Measurements from ENCODE around the gene CCDC158. TPM values are rescaled to one million over a fixed set of nuclear protein-coding genes. Genes with fewer than 3 reads are reported as not detected.

CCDC158 gene
- total RNA-seq, 2 experiments from 2014 or later = not detected

GRCh38 chr4:76271248-76271647 is 149.7 kb downstream of the CCDC158 start:
- intact Hi-C loops (cut with micrococcal nuclease) = loop anchor here (10.0 kb wide), 1 partner anchor 104 kb away; no protein-coding TSS in a partner anchor
- no peaks in the 10 kb centered on the region for H3K36me3 Mint-ChIP-seq (ENCODE audit: low read depth)
- TF ChIP-seq CTCF (IDR thresholded peaks at IDR 0.05) = no peak
- no peak overlapping the region for H3K4me3 Mint-ChIP-seq
- peaks cover 5% of the 10 kb centered on the region for H3K27me3 Mint-ChIP-seq
- H3K4me1 Mint-ChIP-seq (ENCODE audit: low read depth) = no peaks in the 10 kb centered on the region
- ATAC-seq = no peak
- ChIA-PET POLR2A (no interaction called here), CTCF (interaction anchor here (1.6 to 2.3 kb wide), 3 partner anchors 8 to 107 kb away, joined by 5 to 9 read pairs (median 6); no protein-coding TSS in a partner anchor)
- no peak for DNase-seq
- no peak overlapping the region for H3K27ac Mint-ChIP-seq
- H3K9me3 Mint-ChIP-seq = no peaks in the 10 kb centered on the region

GRCh38 chr4:76270244-76271175 is 150.4 kb downstream of the CCDC158 start:
- TF ChIP-seq CTCF (IDR thresholded peaks at IDR 0.05) = no peak
- H3K4me1 Mint-ChIP-seq (ENCODE audit: low read depth) = no peaks in the 10 kb centered on the region
- POLR2A ChIA-PET = interaction anchor here (0.6 kb wide), 1 partner anchor 480 kb away, joined by 3 read pairs; no protein-coding TSS in a partner anchor

DNA sequence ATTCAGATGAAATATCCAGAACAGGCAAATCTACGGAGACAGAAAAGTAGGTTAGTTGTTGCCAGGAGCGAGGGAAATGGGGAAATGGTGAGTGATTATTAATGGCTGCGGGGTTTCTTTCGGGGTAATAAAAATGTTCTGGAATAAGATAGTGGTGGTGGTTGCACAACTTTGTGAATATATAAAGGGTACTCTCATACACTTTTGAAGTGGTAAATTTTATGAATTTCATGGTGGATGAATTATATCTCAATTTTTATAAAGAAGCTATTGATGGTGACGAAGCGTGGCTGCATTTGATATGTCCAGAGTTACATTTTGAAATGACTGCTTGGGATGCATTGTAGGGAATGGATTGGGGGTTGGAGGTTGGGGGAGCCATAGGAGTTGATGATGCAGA is 153.1 kb downstream of the CCDC158 start:
- no peaks in the 10 kb centered on the region for H3K4me1 Mint-ChIP-seq (ENCODE audit: low read depth)
- H3K27me3 Mint-ChIP-seq = no peaks in the 10 kb centered on the region
- TF ChIP-seq CTCF (IDR thresholded peaks at IDR 0.05) = no peak
- H3K9me3 Mint-ChIP-seq = no peaks in the 10 kb centered on the region
- ChIA-PET CTCF (interaction anchor here (1.0 to 1.2 kb wide), 2 partner anchors 11 to 237 kb away, joined by 3 read pairs; no protein-coding TSS in a partner anchor), POLR2A (no interaction called here)
- no peak for ATAC-seq
- no peak for DNase-seq
- H3K36me3 Mint-ChIP-seq (ENCODE audit: low read depth) = no peaks in the 10 kb centered on the region
- intact Hi-C loops (cut with micrococcal nuclease) = no loop called here
- no peak overlapping the region for H3K27ac Mint-ChIP-seq
- H3K4me3 Mint-ChIP-seq = no peak overlapping the region

More at GRCh38 chr4:76270244-76271175, 150.4 kb downstream of the CCDC158 start:
- H3K27me3 Mint-ChIP-seq = no peaks in the 10 kb centered on the region
- intact Hi-C loops (cut with micrococcal nuclease) = loop anchor here (10.0 kb wide), 1 partner anchor 104 kb away; no protein-coding TSS in a partner anchor
- no peak overlapping the region for H3K27ac Mint-ChIP-seq
- H3K36me3 Mint-ChIP-seq (ENCODE audit: low read depth) = no peaks in the 10 kb centered on the region
- DNase-seq (no peak), ATAC-seq (no peak)
- CTCF ChIA-PET = interaction anchor here (1.3 to 2.3 kb wide), 4 partner anchors 9 to 108 kb away, joined by 5 to 9 read pairs (median 6); no protein-coding TSS in a partner anchor
- H3K9me3 Mint-ChIP-seq = no peaks in the 10 kb centered on the region
- no peak overlapping the region for H3K4me3 Mint-ChIP-seq

DNA sequence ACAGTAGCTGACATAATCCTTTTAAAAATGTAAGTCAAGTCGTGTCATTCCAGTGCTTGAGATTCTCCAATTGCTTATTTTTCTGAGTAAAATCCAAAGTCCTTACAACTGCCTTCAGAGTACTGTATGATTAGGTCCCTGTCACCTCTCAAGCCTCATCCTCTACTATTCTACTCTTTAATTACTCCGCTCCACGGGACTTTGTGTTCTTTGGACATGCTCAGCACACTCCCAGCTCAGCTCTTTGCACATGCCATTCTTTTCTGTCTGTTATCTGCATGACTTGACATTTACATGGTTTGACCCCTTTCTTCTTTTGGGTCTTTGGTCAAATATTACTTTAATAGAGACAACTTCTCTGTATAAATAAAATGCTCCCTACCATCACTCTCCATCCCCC is 154.3 kb downstream of the CCDC158 start:
- ChIA-PET POLR2A (no interaction called here), CTCF (no interaction called here)
- no peaks in the 10 kb centered on the region for H3K27me3 Mint-ChIP-seq
- no peak overlapping the region for H3K27ac Mint-ChIP-seq
- H3K9me3 Mint-ChIP-seq = no peaks in the 10 kb centered on the region
- no peak for TF ChIP-seq CTCF (IDR thresholded peaks at IDR 0.05)
- no peaks in the 10 kb centered on the region for H3K4me1 Mint-ChIP-seq (ENCODE audit: low read depth)
- no peak overlapping the region for H3K4me3 Mint-ChIP-seq
- intact Hi-C loops (cut with micrococcal nuclease) = no loop called here
- H3K36me3 Mint-ChIP-seq (ENCODE audit: low read depth) = no peaks in the 10 kb centered on the region
- ATAC-seq (no peak), DNase-seq (no peak)

DNA sequence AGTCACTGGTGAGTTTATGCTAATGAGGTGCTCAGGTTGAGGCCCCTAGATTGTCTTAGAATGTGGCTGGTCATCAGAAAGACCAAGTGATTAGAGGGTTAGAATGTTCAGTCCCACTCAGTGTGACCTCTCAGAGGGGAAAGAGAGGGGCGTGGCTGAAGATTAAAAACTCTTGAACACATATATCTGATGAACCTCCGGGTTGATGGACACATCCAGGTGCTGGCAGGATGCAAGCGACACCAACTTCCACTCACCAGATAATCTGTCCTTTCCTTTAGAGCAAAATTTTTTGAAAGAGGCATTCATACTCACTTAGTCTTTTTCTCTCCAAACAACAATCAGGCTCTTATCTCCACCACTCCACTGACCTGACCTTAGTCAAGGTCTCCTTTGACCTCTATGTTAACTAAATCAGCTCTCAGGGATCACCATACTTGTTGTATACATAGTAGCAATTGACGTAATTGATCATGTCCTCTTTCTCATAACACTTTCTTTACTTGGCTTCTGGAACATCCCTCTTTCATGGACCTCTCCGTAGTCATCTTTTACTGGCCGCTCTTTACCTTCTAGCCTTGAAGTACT is 155.2 kb downstream of the CCDC158 start:
- Mint-ChIP-seq H3K27me3 (no peaks in the 10 kb centered on the region), H3K4me1 (ENCODE audit: low read depth) (no peaks in the 10 kb centered on the region), H3K27ac (no peak overlapping the region)

More for the DNA sequence above, 155.2 kb downstream of the CCDC158 start:
- Mint-ChIP-seq H3K9me3 (no peaks in the 10 kb centered on the region), H3K36me3 (ENCODE audit: low read depth) (no peaks in the 10 kb centered on the region), H3K4me3 (no peak overlapping the region)
- POLR2A ChIA-PET = no interaction called here
- ATAC-seq (no peak), DNase-seq (no peak)
- CTCF ChIA-PET = no interaction called here
- intact Hi-C loops (cut with micrococcal nuclease) = no loop called here
- no peak for TF ChIP-seq CTCF (IDR thresholded peaks at IDR 0.05)

Data from activated CD8-positive, alpha-beta T cell treated with anti-CD3 and anti-CD28 coated beads for 36 hours (primary cell).